H1 (cell line): Measurements from ENCODE around the gene PLCH2. TPM values are rescaled to one million over a fixed set of nuclear protein-coding genes. Genes with fewer than 3 reads are reported as not detected.
A peak's percentile ranks its signal among the peaks of the same experiment; 100 is the strongest.

Experiments
- ASH2L ChIP-seq: fragments of 200-600, 300-600 bp; sonication (generic); IDR thresholded peaks from one replicate; pipeline ENCODE4 v1.7.1; 2017; ENCODE audit warnings: low read length
- BCL11A ChIP-seq, 2 experiments: IDR thresholded peaks; one replicate each; pipeline ENCODE4 v1.6.1; 2011; ENCODE audit warnings: low read depth in 2 of 2, low read length in 2 of 2, mild to moderate bottlenecking in 2 of 2
- CBX5 ChIP-seq: fragments of 300-800, 300-1000 bp; sonication (generic); IDR thresholded peaks from 2 replicates; pipeline ENCODE4 v1.7.1; 2016; ENCODE audit warnings: antibody characterized with exemption, low read length, low read depth
- CBX8 ChIP-seq: fragments of 300-800, 300-1000 bp; sonication (generic); IDR thresholded peaks from 2 replicates; pipeline ENCODE4 v1.7.1; 2016; ENCODE audit warnings: low read depth, low read length, borderline replicate concordance
- CHD1 ChIP-seq: IDR thresholded peaks from 2 replicates; pipeline ENCODE4 v1.6.1; 2012; ENCODE audit warnings: low read depth, low read length, improper control_type of control experiment
- CTCF ChIP-seq, 3 experiments: IDR thresholded peaks; 1 replicate in 2 of 3; 2 replicates in 1 of 3; pipeline versions ENCODE4 v1.5.1 to v1.6.1; 2011; ENCODE audit warnings: low read length in 3 of 3, mild to moderate bottlenecking in 3 of 3, inconsistent platforms in 2 of 3, low read depth in 1 of 3, moderate library complexity in 1 of 3; ENCODE audit not compliant: insufficient read depth in 1 of 3; ENCODE audit errors: control extremely low read depth in 1 of 3
- EZH2 ChIP-seq: fragments of 200-600 bp; sonication (generic); IDR thresholded peaks from 2 replicates; pipeline ENCODE4 v1.7.1; 2012; ENCODE audit warnings: low read depth, mild to moderate bottlenecking, moderate library complexity, low read length, inconsistent platforms; ENCODE audit not compliant: severe bottlenecking
- FOSL1 ChIP-seq: IDR thresholded peaks from 2 replicates; pipeline ENCODE4 v1.6.1; 2011; ENCODE audit warnings: mild to moderate bottlenecking, low read depth, low read length, moderate library complexity; ENCODE audit not compliant: insufficient read depth
- KDM1A ChIP-seq: fragments of 200-600, 300-600 bp; sonication (generic); IDR thresholded peaks from 2 replicates; pipeline ENCODE4 v1.7.1; 2016; ENCODE audit warnings: mild to moderate bottlenecking, low read length, borderline replicate concordance
- MAFK ChIP-seq: IDR thresholded peaks from 2 replicates; pipeline ENCODE4 v1.6.1; 2012; ENCODE audit warnings: low read depth, mild to moderate bottlenecking, improper control_type of control experiment, low read length
- MAX ChIP-seq: IDR thresholded peaks from 2 replicates; pipeline ENCODE4 v1.6.1; 2012; ENCODE audit warnings: inconsistent platforms
- POU5F1 ChIP-seq: IDR thresholded peaks from 2 replicates; pipeline ENCODE4 v1.6.1; 2011; ENCODE audit warnings: low read depth, mild to moderate bottlenecking, low read length, moderate library complexity
- RAD21 ChIP-seq, 2 experiments: IDR thresholded peaks in 1 of 2; conservative IDR thresholded peaks in 1 of 2; 2 replicates each; pipeline ENCODE4 v1.6.1; 2011; ENCODE audit warnings: low read depth in 2 of 2, low read length in 2 of 2, improper control_type of control experiment in 1 of 2, inconsistent platforms in 1 of 2, mild to moderate bottlenecking in 1 of 2, moderate library complexity in 1 of 2
- RXRA ChIP-seq: IDR thresholded peaks from 2 replicates; pipeline ENCODE4 v1.6.1; 2011; ENCODE audit warnings: low read depth, mild to moderate bottlenecking, low read length, moderate library complexity; ENCODE audit not compliant: insufficient read depth
- SIN3A ChIP-seq, 2 experiments: IDR thresholded peaks in 1 of 2; conservative IDR thresholded peaks in 1 of 2; 2 replicates each; pipeline ENCODE4 v1.6.1; 2011 to 2012; ENCODE audit warnings: low read length in 2 of 2, improper control_type of control experiment in 1 of 2, low read depth in 1 of 2, mild to moderate bottlenecking in 1 of 2
- TAF1 ChIP-seq: IDR thresholded peaks from 2 replicates; pipeline ENCODE4 v1.6.1; 2011; ENCODE audit warnings: mild to moderate bottlenecking, low read depth, low read length
- TAF7 ChIP-seq: optimal IDR thresholded peaks from 2 replicates; pipeline ENCODE3; 2011; ENCODE audit warnings: low read depth, mild to moderate bottlenecking, inconsistent platforms, low read length, moderate library complexity, borderline replicate concordance
- TBP ChIP-seq: IDR thresholded peaks from 2 replicates; pipeline ENCODE4 v1.6.1; 2011; ENCODE audit warnings: low read depth, low read length, improper control_type of control experiment
- USF2 ChIP-seq: IDR thresholded peaks from 2 replicates; pipeline ENCODE4 v1.6.1; 2011; ENCODE audit warnings: low read length, improper control_type of control experiment
- polyA plus RNA-seq, 7 experiments: library from polyadenylated mRNA; depleted of rRNA in 3 of 7; stranded (reverse) in 5 of 7; unstranded in 2 of 7; fragments of >200 nt in 5 of 7; fragments of 200-250 nt in 2 of 7; gene quantifications; 1 replicate in 5 of 7; 2 replicates in 1 of 7; 4 replicates in 1 of 7; pipeline versions ENCODE4 v1.2.1 to v1.2.3, GENCODE V29; 2011 to 2013; ENCODE audit warnings: missing spikeins in 2 of 7, mixed read lengths in 2 of 7
- total RNA-seq: library from RNA; stranded (reverse); fragmentation: NEBNext Ultra II Directional; extraction: Animal tissue kit (Norgen Biotek cat#: 25700); gene quantifications from 2 replicates; pipeline ENCODE4 v1.2.1, GENCODE V29; 2021

Gene PLCH2
- total and polyA plus RNA-seq, 2 of the 8 experiments (the other 6 are each of a cell fraction or from before 2014, with no cell fraction given), result 0.14 to 0.19 TPM

- TF ChIP-seq USF2, result no peak
- peak in 1 of 2 experiments; percentile 19; a peak in 1 of 4 replicates for TF ChIP-seq SIN3A (conservative IDR thresholded peaks at IDR 0.05 in 1 of 2, IDR thresholded peaks at IDR 0.05 in 1 of 2; ENCODE audit: low read depth in 1 of 2, low read length in 2 of 2)
- TF ChIP-seq POU5F1, result no peak
- peak; percentile 54 for TF ChIP-seq ASH2L
- TF ChIP-seq TAF1, result peak; percentile 92
- TF ChIP-seq MAFK, result no peak
- peak; percentile 53 for TF ChIP-seq TAF7
- no peak for TF ChIP-seq CBX5
- no peak for TF ChIP-seq MAX
- no peak; a peak in 1 of 4 replicates for TF ChIP-seq RAD21 (IDR thresholded peaks at IDR 0.05 in 1 of 2, conservative IDR thresholded peaks at IDR 0.05 in 1 of 2; ENCODE audit: low read depth in 2 of 2, low read length in 2 of 2)
- TF ChIP-seq CTCF (IDR thresholded peaks at IDR 0.05; ENCODE audit: control extremely low read depth in 1 of 3, insufficient read depth in 1 of 3, low read depth in 1 of 3, low read length in 3 of 3), result no peak
- TF ChIP-seq CBX8, result no peak
- TF ChIP-seq EZH2, result no peak
- no peak for TF ChIP-seq CHD1
- no peak for TF ChIP-seq KDM1A
- no peak for TF ChIP-seq FOSL1
- peak; percentile 59; the same call in 1 of the 2 replicates for TF ChIP-seq TBP
- TF ChIP-seq RXRA, result no peak
- no peak for TF ChIP-seq BCL11A (IDR thresholded peaks at IDR 0.05; ENCODE audit: low read depth in 2 of 2, low read length in 2 of 2)
Observed at GRCh38 chr1:2525920-2526823, 50.1 kb downstream of the PLCH2 start, which contains the start of gene PANK4 (continued).
